Panc1 (cell line): ENCODE results near the gene LRP4. TPM values are rescaled to one million over a fixed set of nuclear protein-coding genes. Genes with fewer than 3 reads are reported as not detected.

Source experiments
- ATAC-seq: fragments of 200-7000 bp; cut with Tn5 transposase; 2 replicates; pipeline ENCODE4 v1.9.1; 2020; ENCODE audit warnings: mild to moderate bottlenecking, moderate library complexity
- BruUV-seq: library from RNA; stranded (reverse); fragments of 400-500 nt; replicated peaks from 2 replicates; lab custom pipeline; 2021; lab: Mats Ljungman, UMichigan
- CTCF ChIA-PET: fragments of 300-600 bp; sonication (Branson Sonifier 250); formaldehyde crosslinking; loops from one replicate; lab custom pipeline; 2022; ENCODE audit warnings: antibody characterized with exemption; lab: Charles Lee
- POLR2A ChIA-PET: fragments of 300-600 bp; sonication (Branson Sonifier 250); formaldehyde crosslinking; loops from one replicate; lab custom pipeline; 2022; ENCODE audit warnings: antibody characterized with exemption; lab: Charles Lee
- DNase-seq: peaks from one replicate; pipeline ENCODE4 v3.0.0-alpha.2; 2010; ENCODE audit warnings: low read depth, low spot score
- H3K27ac ChIP-seq: 2 replicates; pipeline ENCODE4 v1.5.1; 2011; ENCODE audit warnings: mild to moderate bottlenecking, low read length, inconsistent platforms
- H3K27me3 ChIP-seq: fragments of 200-500 bp; sonication (Bioruptor generic); 2 replicates; pipeline ENCODE4 v1.6.0; 2014; ENCODE audit warnings: low read length, inconsistent platforms; ENCODE audit not compliant: control insufficient read depth, insufficient read depth
- H3K36me3 ChIP-seq: fragments of 200-500 bp; sonication (Bioruptor generic); 2 replicates; pipeline ENCODE4 v1.5.1; 2014; ENCODE audit warnings: inconsistent platforms, mild to moderate bottlenecking, low read length, moderate library complexity; ENCODE audit not compliant: control insufficient read depth, insufficient read depth
- H3K4me1 ChIP-seq: 2 replicates; pipeline ENCODE4 v1.5.1; 2011; ENCODE audit warnings: inconsistent platforms, mild to moderate bottlenecking, low read length, moderate library complexity; ENCODE audit not compliant: control insufficient read depth, insufficient read depth
- H3K4me3 ChIP-seq, 2 experiments: 2 replicates each; pipeline ENCODE4 v1.5.1; 2011 to 2012; ENCODE audit warnings: low read depth in 2 of 2, low read length in 2 of 2, mild to moderate bottlenecking in 2 of 2, inconsistent platforms in 1 of 2, moderate library complexity in 1 of 2
- H3K9me3 ChIP-seq: fragments of 200-500 bp; sonication (Bioruptor generic); 2 replicates; pipeline ENCODE4 v1.5.1; 2014; ENCODE audit warnings: low read depth, mild to moderate bottlenecking, inconsistent platforms, low read length, moderate library complexity; ENCODE audit not compliant: control insufficient read depth, insufficient read depth
- CTCF ChIP-seq: fragments of 450-650 bp; IDR thresholded peaks from 2 replicates; pipeline ENCODE4 v1.5.1; 2017; ENCODE audit warnings: mild to moderate bottlenecking
- POLR2AphosphoS5 ChIP-seq: IDR thresholded peaks from 2 replicates; pipeline ENCODE4 v1.6.1; 2012; ENCODE audit warnings: mild to moderate bottlenecking, low read depth, low read length, moderate library complexity
- REST ChIP-seq, 2 experiments: IDR thresholded peaks; 2 replicates each; pipeline ENCODE4 v1.6.1; 2011 to 2012; ENCODE audit warnings: low read depth in 2 of 2, control low read depth in 1 of 2, low read length in 1 of 2, mild to moderate bottlenecking in 1 of 2, moderate library complexity in 1 of 2; ENCODE audit not compliant: insufficient read depth in 1 of 2
- SIN3A ChIP-seq: IDR thresholded peaks from 2 replicates; pipeline ENCODE4 v1.6.1; 2012; ENCODE audit warnings: low read depth, mild to moderate bottlenecking, low read length, moderate library complexity, borderline replicate concordance; ENCODE audit not compliant: insufficient read depth
- TCF7L2 ChIP-seq: IDR thresholded peaks from 2 replicates; pipeline ENCODE4 v1.6.1; 2011; ENCODE audit warnings: mild to moderate bottlenecking, low read depth, low read length, inconsistent platforms
- in situ Hi-C: cut with HindIII; loops from 2 replicates; pipeline ENCODE4 v1.10.0; 2016; ENCODE audit warnings: low sequenced_read_pairs, low pct_unique_long_range_greater_than_20kb
- intact Hi-C: fragments of 100-400 bp; cut with micrococcal nuclease; formaldehyde crosslinking; loops from one replicate; pipeline ENCODE4 v1.10.0; 2022; ENCODE audit not compliant: unreplicated experiment
- total RNA-seq: library from RNA; stranded (reverse); gene quantifications from one replicate; pipeline ENCODE4 v1.2.1, GENCODE V29; 2021; ENCODE audit not compliant: unreplicated experiment

Gene LRP4
- total RNA-seq, 1 experiment from 2014 or later: 11.7 TPM

GRCh38 chr11:46857666-46858065, 60.7 kb downstream of the LRP4 start:
- Histone ChIP-seq H3K4me1 (no peaks in the 10 kb centered on the region), H3K27ac (no peak overlapping the region), H3K36me3 (no peaks in the 10 kb centered on the region), H3K9me3 (no peaks in the 10 kb centered on the region), H3K4me3 (no peak overlapping the region), H3K27me3 (no peaks in the 10 kb centered on the region)
- CTCF ChIA-PET: no interaction called here
- ATAC-seq: no peak
- POLR2A ChIA-PET: no interaction called here
- intact Hi-C loops (no loop called here), in situ Hi-C loops (no loop called here)
- TF ChIP-seq REST (IDR thresholded peaks at IDR 0.05; ENCODE audit: insufficient read depth in 1 of 2, low read depth in 2 of 2, low read length in 1 of 2) (no peak), POLR2AphosphoS5 (no peak), CTCF (no peak), TCF7L2 (no peak), SIN3A (no peak)
- no TSS peak for BruUV-seq
- no peak for DNase-seq

GRCh38 chr11:46856605-46857343, 61.6 kb downstream of the LRP4 start:
- ChIA-PET POLR2A (no interaction called here), CTCF (no interaction called here)
- H3K36me3 ChIP-seq: no peaks in the 10 kb centered on the region
- intact Hi-C loops: no loop called here
- H3K27ac ChIP-seq: no peak overlapping the region
- in situ Hi-C loops: no loop called here
- H3K4me1 ChIP-seq: no peaks in the 10 kb centered on the region
- BruUV-seq: TSS peak; percentile 64
- no peak for TF ChIP-seq TCF7L2
- no peak for TF ChIP-seq REST (IDR thresholded peaks at IDR 0.05; ENCODE audit: insufficient read depth in 1 of 2, low read depth in 2 of 2, low read length in 1 of 2)
- TF ChIP-seq SIN3A: no peak
- TF ChIP-seq CTCF: no peak
- no peak for TF ChIP-seq POLR2AphosphoS5
- no peak for ATAC-seq
- no peak for DNase-seq
- no peaks in the 10 kb centered on the region for H3K9me3 ChIP-seq
- no peak overlapping the region for H3K4me3 ChIP-seq
- no peaks in the 10 kb centered on the region for H3K27me3 ChIP-seq
